DMS 273 (cell line): ENCODE results near the gene ACACA.
A peak's percentile ranks its signal among the peaks of the same experiment; 100 is the strongest.

Experiments
- DNase-seq: peaks from one replicate; lab custom pipeline; 2025; ENCODE audit not compliant: unreplicated experiment; lab: John Stamatoyannopoulos, UW

The ACACA gene

DNA sequence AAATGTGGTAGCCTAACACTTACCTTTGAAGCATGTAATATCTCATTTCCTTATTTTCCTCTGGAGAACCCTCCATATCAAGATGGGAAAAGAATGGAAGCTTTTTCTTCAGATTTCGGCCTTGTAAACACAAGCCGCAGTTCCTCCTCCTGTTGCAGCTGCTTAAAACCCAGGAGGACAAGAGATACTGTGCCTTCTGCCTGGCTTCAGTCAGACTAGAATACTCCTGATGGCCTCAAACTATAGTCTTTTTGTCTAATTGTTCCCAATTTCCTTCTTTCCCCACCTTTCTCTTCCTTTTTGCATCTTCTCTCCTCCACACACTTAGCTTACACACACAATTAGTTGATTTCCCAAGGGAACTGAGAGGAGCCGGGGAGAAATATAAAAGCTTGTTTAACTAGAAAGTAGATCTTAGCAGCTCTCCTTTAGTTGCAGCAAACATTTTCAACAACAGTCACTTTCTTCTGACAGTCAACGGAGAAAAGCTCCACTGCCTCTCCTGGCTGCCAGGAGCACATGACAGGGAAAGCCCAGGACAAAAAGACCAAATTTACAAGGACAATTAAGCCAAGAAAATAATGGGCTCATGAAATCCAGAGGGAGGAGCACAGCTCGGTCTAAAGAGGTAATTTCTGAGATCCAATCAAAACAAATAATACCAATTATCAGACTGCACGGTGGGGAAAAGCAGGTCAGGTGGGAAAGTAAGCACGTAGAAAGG, 107.2 kb downstream of the ACACA start:
- DNase-seq, result peak; percentile 31

GRCh38 chr17:37295888-37296287, 110.7 kb downstream of the ACACA start:
- DNase-seq, result no peak

GRCh38 chr17:37294888-37295287, 111.7 kb downstream of the ACACA start:
- DNase-seq, result no peak

DNA sequence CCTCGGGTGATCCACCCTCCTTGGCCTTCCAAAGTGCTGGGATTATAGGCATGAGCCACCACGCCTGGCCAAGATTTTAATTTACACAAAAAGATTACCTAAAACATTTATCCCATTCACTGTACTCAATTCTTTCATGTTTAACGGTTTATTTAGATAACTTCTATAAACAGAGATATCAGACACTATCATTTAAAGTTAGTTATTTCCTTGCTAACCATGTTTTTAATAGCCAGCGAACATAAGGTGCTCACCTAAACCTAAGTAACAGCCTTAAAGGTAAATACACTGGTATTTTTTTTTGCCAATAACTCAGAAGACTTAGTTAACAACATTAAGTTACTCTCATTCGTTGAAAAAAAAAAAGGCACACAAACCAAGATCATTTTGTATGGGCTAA, 112.9 kb downstream of the ACACA start:
- DNase-seq, result no peak

- no peak for DNase-seq
These were observed 114.1 kb downstream of the ACACA start for GRCh38 chr17:37292429-37293139.

GRCh38 chr17:37291351-37291750, 115.3 kb downstream of the ACACA start:
- no peak for DNase-seq

DNA sequence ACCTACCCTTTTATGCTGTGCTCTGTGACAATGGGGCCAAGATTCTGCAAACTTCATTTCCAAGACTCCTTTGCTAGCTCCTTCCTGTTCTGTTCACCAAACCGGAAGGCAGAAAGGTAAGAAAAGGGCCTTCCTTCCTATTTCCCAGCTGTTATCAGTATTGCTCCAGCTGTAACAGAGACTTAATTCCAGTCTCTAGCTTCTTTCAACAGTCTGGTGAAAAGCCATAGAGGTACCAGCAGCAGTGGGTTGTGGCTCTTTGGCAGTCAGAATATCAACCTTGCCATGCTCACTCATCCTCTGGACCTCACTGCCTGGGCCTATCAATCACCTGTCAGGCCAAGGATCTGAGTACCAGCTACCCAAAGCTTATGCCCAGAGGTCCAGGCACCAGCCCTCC, 120.2 kb downstream of the ACACA start:
- DNase-seq, result no peak

DNA sequence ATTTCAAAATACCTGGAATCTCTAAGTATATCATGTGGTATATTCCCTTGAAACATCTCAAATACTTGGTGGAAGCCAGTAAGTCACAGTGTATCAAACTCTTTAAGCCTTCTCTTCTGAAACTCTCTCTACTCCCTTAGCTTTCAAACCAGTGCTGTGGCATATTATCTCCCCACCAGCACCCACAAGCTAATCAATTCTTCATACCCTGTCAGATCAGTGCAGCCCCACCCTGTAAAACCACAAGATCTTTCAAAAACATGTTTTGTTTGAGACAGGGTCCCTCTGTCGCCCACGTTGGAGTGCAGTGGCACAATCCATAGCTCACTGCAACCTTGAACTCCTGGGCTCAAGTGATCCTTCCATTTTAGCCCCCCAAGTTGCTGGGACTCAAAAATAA, 122.4 kb downstream of the ACACA start:
- DNase-seq, result no peak

DNA sequence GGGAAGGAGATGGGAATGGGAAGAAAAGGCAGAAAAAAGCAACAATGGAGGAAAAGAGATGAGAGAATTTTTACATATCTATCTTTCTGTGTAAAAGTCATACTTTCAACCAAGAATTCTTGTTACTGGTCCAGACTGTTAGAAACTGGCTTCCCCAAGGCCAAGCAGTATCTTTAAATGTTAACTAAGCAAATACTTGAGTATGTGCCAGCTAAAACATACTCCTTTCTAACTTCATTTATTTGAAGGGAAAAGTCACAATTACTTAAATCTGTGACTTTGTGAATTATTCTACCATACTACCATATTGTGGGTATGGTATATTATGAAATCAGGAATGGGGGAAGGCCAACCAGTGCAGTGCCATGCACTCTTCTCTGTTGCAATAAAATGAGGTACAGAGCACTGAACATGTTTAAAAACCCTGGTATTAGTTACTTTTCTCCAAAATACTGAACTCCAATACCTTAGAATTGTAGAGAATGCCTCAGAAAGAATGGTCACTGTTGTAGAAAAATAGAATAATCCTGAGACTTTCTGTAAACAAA, 123.1 kb downstream of the ACACA start:
- DNase-seq, result no peak

- DNase-seq, result no peak
These were observed 125.8 kb downstream of the ACACA start for GRCh38 chr17:37280841-37281240.

GRCh38 chr17:37278247-37278894, 128.3 kb downstream of the ACACA start:
- no peak for DNase-seq

- DNase-seq, result no peak
These were observed 130.2 kb downstream of the ACACA start for GRCh38 chr17:37276475-37276874.

GRCh38 chr17:37274461-37274860, 132.2 kb downstream of the ACACA start:
- no peak for DNase-seq

- DNase-seq, result peak; percentile 44
These were observed 133.1 kb downstream of the ACACA start for GRCh38 chr17:37273409-37274051.

DNA sequence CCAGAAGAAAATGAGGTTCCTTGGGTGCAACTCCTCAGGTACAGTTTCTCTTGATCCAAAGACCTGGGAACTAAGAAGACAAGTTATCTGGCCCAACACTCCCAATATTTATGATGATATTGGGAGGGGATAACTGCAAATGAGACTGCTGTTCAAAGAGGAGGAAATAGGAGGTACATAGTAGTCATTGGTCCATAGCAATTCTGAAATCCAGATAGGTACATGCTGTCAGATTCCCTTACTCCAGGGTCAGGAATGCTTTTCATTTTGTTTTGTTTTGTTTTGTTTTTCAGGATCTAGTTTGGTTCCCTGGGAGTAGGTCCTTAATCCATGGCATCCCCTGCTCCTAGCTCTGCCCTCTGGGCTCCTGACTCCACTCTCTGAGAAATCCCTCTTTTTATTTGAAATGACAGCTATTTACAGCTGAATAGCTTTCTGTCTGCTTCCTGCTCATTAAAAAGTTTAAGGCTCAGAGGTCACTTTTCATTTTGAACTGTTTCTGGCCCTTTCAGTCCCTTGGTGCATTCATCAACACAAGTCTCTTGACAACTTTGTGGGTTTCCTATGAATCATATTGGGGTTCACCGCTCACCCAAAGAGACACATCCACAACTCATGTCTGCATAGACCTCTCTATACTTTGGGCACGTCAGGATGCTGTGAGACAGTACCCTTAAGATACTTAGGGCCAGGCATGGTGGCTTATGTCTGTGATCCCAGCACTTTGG, 141.0 kb downstream of the ACACA start:
- DNase-seq, result no peak

GRCh38 chr17:37261286-37261685, 145.3 kb downstream of the ACACA start:
- DNase-seq, result no peak

GRCh38 chr17:37259030-37259735, 147.5 kb downstream of the ACACA start:
- no peak for DNase-seq

GRCh38 chr17:37256627-37257026, 150.0 kb downstream of the ACACA start:
- no peak for DNase-seq

- no peak for DNase-seq
These were observed 151.2 kb downstream of the ACACA start for GRCh38 chr17:37255432-37255831.

DNA sequence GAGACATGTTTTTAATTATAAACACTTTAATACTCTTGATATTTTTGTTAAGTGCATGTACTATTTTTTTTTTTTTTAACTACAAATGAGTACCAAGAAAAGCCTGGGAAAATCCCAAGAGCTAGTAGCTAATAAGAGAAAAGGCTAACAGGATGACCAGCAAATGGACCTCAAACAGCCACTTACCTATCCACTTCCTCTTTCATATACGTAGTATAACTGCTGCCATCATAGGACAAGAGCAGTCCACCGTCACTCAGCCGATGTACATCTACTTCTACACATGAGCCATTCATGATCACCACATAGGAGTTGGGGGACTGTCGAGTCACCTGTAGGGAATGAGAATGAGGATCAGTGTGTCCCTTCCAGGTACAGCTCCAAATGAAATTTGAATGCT, 158.8 kb downstream of the ACACA start:
- no peak for DNase-seq
